Liver (tissue), 9 donors: ENCODE results near the gene ANKRD13B. TPM values are rescaled to one million over a fixed set of nuclear protein-coding genes. Genes with fewer than 3 reads are reported as not detected.
A peak's percentile ranks its signal among the peaks of the same experiment; 100 is the strongest.

Experiments
- DNase-seq: peaks from one replicate; pipeline ENCODE4 v3.0.0-alpha.2; 2017; ENCODE audit warnings: low spot score
- H3K27ac ChIP-seq, 2 donors: one replicate each; pipeline ENCODE4 v1.7.0; 2013; ENCODE audit warnings: inconsistent platforms in 2 of 2, low read length in 2 of 2, control low read depth in 1 of 2, low read depth in 1 of 2, mild to moderate bottlenecking in 1 of 2
- H3K27me3 ChIP-seq, 4 donors: one replicate each; pipeline versions ENCODE4 v1.6.1 to v1.7.0; 2013; ENCODE audit warnings: low read length in 3 of 4, inconsistent platforms in 1 of 4, mild to moderate bottlenecking in 1 of 4, moderate library complexity in 1 of 4; ENCODE audit not compliant: control insufficient read depth in 4 of 4, insufficient read depth in 4 of 4
- H3K36me3 ChIP-seq, 4 donors: one replicate each; pipeline versions ENCODE4 v1.6.1 to v1.7.0; 2013; ENCODE audit warnings: low read length in 3 of 4, mild to moderate bottlenecking in 3 of 4, low read depth in 1 of 4, moderate library complexity in 1 of 4; ENCODE audit not compliant: control insufficient read depth in 4 of 4, insufficient read depth in 3 of 4
- H3K4me1 ChIP-seq, 4 donors: one replicate each; pipeline versions ENCODE4 v1.6.1 to v1.7.0; 2013; ENCODE audit warnings: low read length in 3 of 4, mild to moderate bottlenecking in 3 of 4, moderate library complexity in 1 of 4; ENCODE audit not compliant: control insufficient read depth in 4 of 4, insufficient read depth in 4 of 4
- H3K4me3 ChIP-seq, 3 donors: one replicate each; pipeline versions ENCODE4 v1.6.1 to v1.7.0; 2013; ENCODE audit warnings: low read length in 3 of 3, control low read depth in 1 of 3, low read depth in 1 of 3, mild to moderate bottlenecking in 1 of 3
- H3K9ac ChIP-seq, 2 donors: one replicate each; pipeline ENCODE4 v1.7.0; 2013; ENCODE audit warnings: low read length in 2 of 2, mild to moderate bottlenecking in 2 of 2, moderate library complexity in 2 of 2, control low read depth in 1 of 2, low read depth in 1 of 2
- H3K9me3 ChIP-seq, 4 donors: one replicate each; pipeline versions ENCODE4 v1.6.1 to v1.7.0; 2013; ENCODE audit warnings: low read length in 3 of 4; ENCODE audit not compliant: control insufficient read depth in 4 of 4
- EGR1 ChIP-seq, 2 donors: IDR thresholded peaks; 2 replicates each; pipeline ENCODE4 v1.6.1; 2016 to 2018; ENCODE audit warnings: antibody characterized with exemption in 2 of 2, low read depth in 2 of 2
- FOXA2 ChIP-seq: IDR thresholded peaks from 2 replicates; pipeline ENCODE4 v1.6.1; 2016; ENCODE audit warnings: antibody characterized with exemption
- GABPA ChIP-seq, 2 donors: IDR thresholded peaks in 1 of 2; conservative IDR thresholded peaks in 1 of 2; 2 replicates each; pipeline ENCODE4 v1.6.1; 2016; ENCODE audit warnings: antibody characterized with exemption in 2 of 2, mild to moderate bottlenecking in 1 of 2, moderate library complexity in 1 of 2
- HNF4A ChIP-seq, 2 donors: conservative IDR thresholded peaks; 2 replicates each; pipeline ENCODE4 v1.6.1; 2016; ENCODE audit warnings: antibody characterized with exemption in 2 of 2, mild to moderate bottlenecking in 2 of 2
- HNF4G ChIP-seq: IDR thresholded peaks from 2 replicates; pipeline ENCODE4 v1.6.1; 2016; ENCODE audit warnings: antibody characterized with exemption
- NR2F2 ChIP-seq: IDR thresholded peaks from 2 replicates; pipeline ENCODE4 v1.6.1; 2016; ENCODE audit warnings: antibody characterized with exemption
- RAD21 ChIP-seq, 2 donors: IDR thresholded peaks; 2 replicates each; pipeline ENCODE4 v1.6.1; 2016; ENCODE audit warnings: antibody characterized with exemption in 2 of 2, mild to moderate bottlenecking in 2 of 2
- RXRA ChIP-seq, 2 donors: IDR thresholded peaks; 2 replicates each; pipeline ENCODE4 v1.6.1; 2017 to 2018; ENCODE audit warnings: antibody characterized with exemption in 2 of 2, mild to moderate bottlenecking in 1 of 2
- SP1 ChIP-seq: IDR thresholded peaks from 2 replicates; pipeline ENCODE4 v1.6.1; 2018; ENCODE audit warnings: antibody characterized with exemption, mild to moderate bottlenecking
- TAF1 ChIP-seq: conservative IDR thresholded peaks from 2 replicates; pipeline ENCODE4 v1.6.1; 2016; ENCODE audit warnings: antibody characterized with exemption, mild to moderate bottlenecking
- YY1 ChIP-seq: IDR thresholded peaks from 2 replicates; pipeline ENCODE4 v1.6.1; 2016; ENCODE audit warnings: antibody characterized with exemption, mild to moderate bottlenecking
- WGBS: extraction: QIAGEN DNeasy Blood & Tissue Kit; methylation state at CpG from one replicate; pipeline ENCODE4 v1.1.7; 2013; 5-methylcytosine and 5-hydroxymethylcytosine counted together
- polyA plus RNA-seq, 2 donors: library from polyadenylated mRNA; stranded (reverse) in 1 of 2; unstranded in 1 of 2; fragments of 200-250 nt in 1 of 2; fragments of >200 nt in 1 of 2; fragmentation: Nextera tagmentation in 1 of 2; extraction: Ambion mirVana in 1 of 2; gene quantifications; one replicate each; pipeline versions ENCODE4 v1.2.1 to v1.2.3, GENCODE V29; 2013 to 2015
- total RNA-seq, 2 donors: library from RNA; depleted of rRNA; stranded (reverse); fragments of >200 nt; gene quantifications; one replicate each; pipeline ENCODE4 v1.2.3, GENCODE V29; 2014
- TF ChIP-seq, protein P1 (sequence below): IDR thresholded peaks from 2 replicates; pipeline ENCODE4 v1.6.1; 2016; ENCODE audit warnings: antibody characterized with exemption, mild to moderate bottlenecking
- TF ChIP-seq, protein P2 (sequence below): IDR thresholded peaks from 2 replicates; pipeline ENCODE4 v1.6.1; 2016; ENCODE audit warnings: antibody characterized with exemption
- TF ChIP-seq, protein P3 (sequence below): fragments of 150-350 bp; IDR thresholded peaks from 2 replicates; pipeline ENCODE4 v1.5.1; 2017; ENCODE audit warnings: improper control_type of control experiment, low read depth, low read length; ENCODE audit not compliant: missing input control
- donor health status: healthy.
- donor health status: healthy.
- donor health status: healthy.
- donor health status: healthy.
- donor health status: healthy.

The ANKRD13B gene
- total and polyA plus RNA-seq, 4 donors, result 0.06 to 1.6 (median 0.51) TPM

DNA sequence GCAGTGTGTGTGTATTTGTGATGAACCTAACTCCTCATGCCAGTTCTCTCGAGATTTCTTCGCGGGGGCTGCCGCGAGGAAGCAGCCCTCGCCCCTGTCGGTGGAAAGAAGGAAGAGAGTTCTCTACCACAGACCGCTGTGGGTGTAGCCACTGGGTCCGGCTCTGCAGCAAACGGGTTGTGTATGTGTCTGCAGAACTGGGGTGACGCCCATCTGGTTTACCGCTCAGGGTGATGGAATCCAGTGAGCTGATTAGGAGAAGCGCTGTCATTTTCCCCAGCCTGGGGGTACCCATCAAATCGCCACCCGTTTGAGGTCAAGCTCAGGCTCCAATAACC lies 22.1 kb downstream of the ANKRD13B start:
- WGBS, result 15% methylated on average over 15 of the region's 15 CpGs
- Histone ChIP-seq H3K27ac (no peak overlapping the region), H3K36me3 (no peaks in the 10 kb centered on the region), H3K4me1 (peaks cover 19 to 51% (median 38%) of the 10 kb centered on the region in 4 donors), H3K4me3 (no peak overlapping the region), H3K9me3 (no peaks in the 10 kb centered on the region), H3K27me3 (peaks cover 0 to 10% (median 2%) of the 10 kb centered on the region in 4 donors), H3K9ac (no peak overlapping the region)
- TF ChIP-seq, protein P1, sequence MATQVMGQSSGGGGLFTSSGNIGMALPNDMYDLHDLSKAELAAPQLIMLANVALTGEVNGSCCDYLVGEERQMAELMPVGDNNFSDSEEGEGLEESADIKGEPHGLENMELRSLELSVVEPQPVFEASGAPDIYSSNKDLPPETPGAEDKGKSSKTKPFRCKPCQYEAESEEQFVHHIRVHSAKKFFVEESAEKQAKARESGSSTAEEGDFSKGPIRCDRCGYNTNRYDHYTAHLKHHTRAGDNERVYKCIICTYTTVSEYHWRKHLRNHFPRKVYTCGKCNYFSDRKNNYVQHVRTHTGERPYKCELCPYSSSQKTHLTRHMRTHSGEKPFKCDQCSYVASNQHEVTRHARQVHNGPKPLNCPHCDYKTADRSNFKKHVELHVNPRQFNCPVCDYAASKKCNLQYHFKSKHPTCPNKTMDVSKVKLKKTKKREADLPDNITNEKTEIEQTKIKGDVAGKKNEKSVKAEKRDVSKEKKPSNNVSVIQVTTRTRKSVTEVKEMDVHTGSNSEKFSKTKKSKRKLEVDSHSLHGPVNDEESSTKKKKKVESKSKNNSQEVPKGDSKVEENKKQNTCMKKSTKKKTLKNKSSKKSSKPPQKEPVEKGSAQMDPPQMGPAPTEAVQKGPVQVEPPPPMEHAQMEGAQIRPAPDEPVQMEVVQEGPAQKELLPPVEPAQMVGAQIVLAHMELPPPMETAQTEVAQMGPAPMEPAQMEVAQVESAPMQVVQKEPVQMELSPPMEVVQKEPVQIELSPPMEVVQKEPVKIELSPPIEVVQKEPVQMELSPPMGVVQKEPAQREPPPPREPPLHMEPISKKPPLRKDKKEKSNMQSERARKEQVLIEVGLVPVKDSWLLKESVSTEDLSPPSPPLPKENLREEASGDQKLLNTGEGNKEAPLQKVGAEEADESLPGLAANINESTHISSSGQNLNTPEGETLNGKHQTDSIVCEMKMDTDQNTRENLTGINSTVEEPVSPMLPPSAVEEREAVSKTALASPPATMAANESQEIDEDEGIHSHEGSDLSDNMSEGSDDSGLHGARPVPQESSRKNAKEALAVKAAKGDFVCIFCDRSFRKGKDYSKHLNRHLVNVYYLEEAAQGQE, result no peak
- TF ChIP-seq YY1, result no peak
- no peak for TF ChIP-seq RAD21 (IDR thresholded peaks at IDR 0.05)
- no peak for TF ChIP-seq EGR1 (IDR thresholded peaks at IDR 0.05; ENCODE audit: low read depth in 2 of 2)
- TF ChIP-seq, protein P2, sequence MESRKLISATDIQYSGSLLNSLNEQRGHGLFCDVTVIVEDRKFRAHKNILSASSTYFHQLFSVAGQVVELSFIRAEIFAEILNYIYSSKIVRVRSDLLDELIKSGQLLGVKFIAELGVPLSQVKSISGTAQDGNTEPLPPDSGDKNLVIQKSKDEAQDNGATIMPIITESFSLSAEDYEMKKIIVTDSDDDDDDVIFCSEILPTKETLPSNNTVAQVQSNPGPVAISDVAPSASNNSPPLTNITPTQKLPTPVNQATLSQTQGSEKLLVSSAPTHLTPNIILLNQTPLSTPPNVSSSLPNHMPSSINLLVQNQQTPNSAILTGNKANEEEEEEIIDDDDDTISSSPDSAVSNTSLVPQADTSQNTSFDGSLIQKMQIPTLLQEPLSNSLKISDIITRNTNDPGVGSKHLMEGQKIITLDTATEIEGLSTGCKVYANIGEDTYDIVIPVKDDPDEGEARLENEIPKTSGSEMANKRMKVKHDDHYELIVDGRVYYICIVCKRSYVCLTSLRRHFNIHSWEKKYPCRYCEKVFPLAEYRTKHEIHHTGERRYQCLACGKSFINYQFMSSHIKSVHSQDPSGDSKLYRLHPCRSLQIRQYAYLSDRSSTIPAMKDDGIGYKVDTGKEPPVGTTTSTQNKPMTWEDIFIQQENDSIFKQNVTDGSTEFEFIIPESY, result no peak
- no peak for TF ChIP-seq HNF4G
- TF ChIP-seq FOXA2, result no peak
- TF ChIP-seq, protein P3, sequence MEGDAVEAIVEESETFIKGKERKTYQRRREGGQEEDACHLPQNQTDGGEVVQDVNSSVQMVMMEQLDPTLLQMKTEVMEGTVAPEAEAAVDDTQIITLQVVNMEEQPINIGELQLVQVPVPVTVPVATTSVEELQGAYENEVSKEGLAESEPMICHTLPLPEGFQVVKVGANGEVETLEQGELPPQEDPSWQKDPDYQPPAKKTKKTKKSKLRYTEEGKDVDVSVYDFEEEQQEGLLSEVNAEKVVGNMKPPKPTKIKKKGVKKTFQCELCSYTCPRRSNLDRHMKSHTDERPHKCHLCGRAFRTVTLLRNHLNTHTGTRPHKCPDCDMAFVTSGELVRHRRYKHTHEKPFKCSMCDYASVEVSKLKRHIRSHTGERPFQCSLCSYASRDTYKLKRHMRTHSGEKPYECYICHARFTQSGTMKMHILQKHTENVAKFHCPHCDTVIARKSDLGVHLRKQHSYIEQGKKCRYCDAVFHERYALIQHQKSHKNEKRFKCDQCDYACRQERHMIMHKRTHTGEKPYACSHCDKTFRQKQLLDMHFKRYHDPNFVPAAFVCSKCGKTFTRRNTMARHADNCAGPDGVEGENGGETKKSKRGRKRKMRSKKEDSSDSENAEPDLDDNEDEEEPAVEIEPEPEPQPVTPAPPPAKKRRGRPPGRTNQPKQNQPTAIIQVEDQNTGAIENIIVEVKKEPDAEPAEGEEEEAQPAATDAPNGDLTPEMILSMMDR, result peak; percentile 0
- no peak for DNase-seq

DNA sequence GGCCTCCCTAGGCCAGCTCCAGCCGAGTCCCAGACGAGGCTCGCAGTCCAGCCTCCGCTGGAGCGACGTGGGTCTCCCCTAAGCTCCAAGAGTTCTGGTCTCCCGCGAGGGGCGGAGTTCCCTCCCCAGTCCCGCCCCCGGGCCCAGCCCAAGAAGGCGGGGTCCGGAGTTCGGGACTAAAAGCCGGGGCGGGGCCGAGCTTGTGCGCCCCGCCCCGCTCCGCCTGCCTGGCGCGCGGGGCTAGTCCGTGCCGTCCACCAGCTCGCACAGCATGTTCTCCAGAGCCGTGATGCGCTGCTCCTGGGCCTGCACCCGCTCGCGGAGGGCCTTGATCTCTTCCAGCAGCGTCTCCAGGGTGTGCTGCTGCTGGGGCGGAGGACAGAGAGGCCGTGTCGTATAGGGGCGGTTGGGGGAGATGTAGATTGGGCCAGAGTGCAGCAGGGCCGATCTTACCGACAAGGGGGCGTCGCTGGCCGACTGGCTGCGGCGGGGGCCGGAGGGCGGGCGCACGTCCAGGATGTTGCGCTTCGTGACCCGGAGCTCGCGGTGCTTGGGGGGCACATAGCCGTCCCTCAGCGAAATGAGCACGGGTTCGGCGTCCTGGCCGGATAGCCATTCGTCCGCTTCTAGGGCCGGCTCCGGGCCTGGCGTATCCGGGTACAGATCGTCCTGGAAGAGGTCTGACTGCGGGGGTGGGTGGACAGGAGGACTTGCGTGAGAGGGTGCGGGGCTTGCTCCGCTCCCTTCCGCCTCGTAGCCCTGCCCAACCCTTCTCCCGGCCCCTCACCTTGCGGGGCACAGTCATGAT lies 22.8 kb downstream of the ANKRD13B start:
- H3K27ac ChIP-seq, result no peak overlapping the region
- H3K4me3 ChIP-seq, result peak overlapping the region in 2 of 3 donors; percentile 15 to 37
- DNase-seq, result peak; percentile 81
- 3% methylated on average over 74 of the region's 74 CpGs for WGBS
- peaks cover 0 to 10% (median 2%) of the 10 kb centered on the region in 4 donors for H3K27me3 ChIP-seq
- peaks cover 19 to 51% (median 38%) of the 10 kb centered on the region in 4 donors for H3K4me1 ChIP-seq
- H3K9me3 ChIP-seq, result no peaks in the 10 kb centered on the region
- no peak overlapping the region for H3K9ac ChIP-seq
- H3K36me3 ChIP-seq, result no peaks in the 10 kb centered on the region
- no peak for TF ChIP-seq EGR1 (IDR thresholded peaks at IDR 0.05; ENCODE audit: low read depth in 2 of 2)
- no peak for TF ChIP-seq GABPA (IDR thresholded peaks at IDR 0.05 in 1 of 2, conservative IDR thresholded peaks at IDR 0.05 in 1 of 2)
- peak in 1 of 2 donors; percentile 16 for TF ChIP-seq RAD21 (IDR thresholded peaks at IDR 0.05)
- TF ChIP-seq, protein P1, result no peak
- TF ChIP-seq NR2F2, result no peak
- no peak for TF ChIP-seq TAF1
- TF ChIP-seq, protein P2, result no peak
- TF ChIP-seq RXRA (IDR thresholded peaks at IDR 0.05), result no peak
- TF ChIP-seq YY1, result no peak
- TF ChIP-seq SP1, result peak; percentile 42
- TF ChIP-seq HNF4A (conservative IDR thresholded peaks at IDR 0.05), result peak in 1 of 2 donors; percentile 28
